ENCODE results near the gene PAQR8. TPM values are rescaled to one million over a fixed set of nuclear protein-coding genes. Genes with fewer than 3 reads are reported as not detected.
A peak's percentile ranks its signal among the peaks of the same experiment; 100 is the strongest.

The PAQR8 gene
- total and polyA plus RNA-seq, 2 donors (not counting 1 experiment from before 2014, with no cell fraction given) = 2.3 to 8.5 TPM

GRCh38 chr6:52364480-52365166 is 2.7 kb downstream of the PAQR8 start:
- peaks cover 24% of the 10 kb centered on the region for H3K4me1 Mint-ChIP-seq
- CTCF ChIA-PET = interaction anchor here (0.9 to 6.2 kb wide), 3 partner anchors 17 to 80 kb away, joined by 3 to 96 read pairs (median 4); partner anchors contain the start of gene MCM3
- H3K36me3 ChIP-seq (replicated peaks in 1 of 2; ENCODE audit: control extremely low read depth in 1 of 2, control insufficient read depth in 1 of 2, extremely low read depth in 1 of 2, insufficient read depth in 2 of 2, low read length in 1 of 2) = no peaks in the 10 kb centered on the region

More at GRCh38 chr6:52364480-52365166, 2.7 kb downstream of the PAQR8 start:
- H3K9ac ChIP-seq (ENCODE audit: low read length) = no peak overlapping the region
- 88% methylated on average over 1 of the region's 5 CpGs for WGBS (ENCODE audit: insufficient coverage)
- POLR2A ChIA-PET = no interaction called here
- no peak overlapping the region for H3K4me3 ChIP-seq (ENCODE audit: control extremely low read depth in 1 of 5, extremely low read depth in 1 of 5, insufficient read depth in 1 of 5, low read depth in 2 of 5, low read length in 4 of 5)
- intact Hi-C loops (cut with micrococcal nuclease) = loop anchor here (5.0 kb wide), 1 partner anchor 133 kb away; no protein-coding TSS in a partner anchor
- peaks cover 14% of the 10 kb centered on the region for H4K20me1 ChIP-seq (ENCODE audit: control insufficient read depth, insufficient read depth, low read length, poor library complexity, severe bottlenecking)
- H3K27ac Mint-ChIP-seq = no peak overlapping the region
- H3K4me1 ChIP-seq (ENCODE audit: control insufficient read depth in 2 of 2, insufficient read depth in 2 of 2, low read length in 2 of 2) = peaks cover 14 to 17% of the 10 kb centered on the region in 2 donors
- no peaks in the 10 kb centered on the region for H3K9me3 Mint-ChIP-seq (ENCODE audit: insufficient read depth)
- ATAC-seq (ENCODE audit: low read depth) (no peak), DNase-seq (no peak)
- H3K27me3 Mint-ChIP-seq = no peaks in the 10 kb centered on the region
- H3K4me3 Mint-ChIP-seq = peak overlapping the region; percentile 34
- no peak overlapping the region for H2AFZ ChIP-seq (ENCODE audit: insufficient read depth, low read depth, low read length, poor library complexity, severe bottlenecking)
- no peak overlapping the region for H3K27ac ChIP-seq (ENCODE audit: low read length in 2 of 2)
- peaks cover 51% of the 10 kb centered on the region for H3K79me2 ChIP-seq (ENCODE audit: control insufficient read depth, insufficient read depth, low read length)
- no peaks in the 10 kb centered on the region for H3K9me3 ChIP-seq (ENCODE audit: control extremely low read depth in 1 of 3, control insufficient read depth in 2 of 3, insufficient read depth in 1 of 3, low read length in 2 of 3)
- no peak overlapping the region for H3K4me2 ChIP-seq (replicated peaks; ENCODE audit: low read depth, low read length, poor library complexity, severe bottlenecking)
- no peaks in the 10 kb centered on the region for H3K27me3 ChIP-seq (replicated peaks in 1 of 4; ENCODE audit: control extremely low read depth in 1 of 4, control insufficient read depth in 3 of 4, insufficient read depth in 4 of 4, low read length in 3 of 4)
- TF ChIP-seq CTCF (IDR thresholded peaks at IDR 0.05) (no peak), EZH2 (IDR thresholded peaks at IDR 0.05; ENCODE audit: borderline replicate concordance, insufficient read depth, low read depth, low read length, poor library complexity, severe bottlenecking) (no peak)
